Measurements from ENCODE around the gene SHISA3.
A peak's percentile ranks its signal among the peaks of the same experiment; 100 is the strongest.
"Not testable (repeated sequence)": the region's sequence is repeated elsewhere in the genome, so short reads cannot be mapped to it uniquely, and the experiment has no call there.

The SHISA3 gene

GRCh38 chr4:42396752-42397634 lies at the start of gene SHISA3:
Gene SHISA3 (plus strand): TSS chr4:42397488. CDS start chr4:42398057, 569 bp downstream.
- DNase-seq, result peak in 1 of 56 donors; percentile 36

GRCh38 chr4:42348247-42348646 lies 49.0 kb upstream of the SHISA3 start:
- DNase-seq, result no peak

- DNase-seq, result no peak
Observed at GRCh38 chr4:42348692-42349091, 48.6 kb upstream of the SHISA3 start.

DNA sequence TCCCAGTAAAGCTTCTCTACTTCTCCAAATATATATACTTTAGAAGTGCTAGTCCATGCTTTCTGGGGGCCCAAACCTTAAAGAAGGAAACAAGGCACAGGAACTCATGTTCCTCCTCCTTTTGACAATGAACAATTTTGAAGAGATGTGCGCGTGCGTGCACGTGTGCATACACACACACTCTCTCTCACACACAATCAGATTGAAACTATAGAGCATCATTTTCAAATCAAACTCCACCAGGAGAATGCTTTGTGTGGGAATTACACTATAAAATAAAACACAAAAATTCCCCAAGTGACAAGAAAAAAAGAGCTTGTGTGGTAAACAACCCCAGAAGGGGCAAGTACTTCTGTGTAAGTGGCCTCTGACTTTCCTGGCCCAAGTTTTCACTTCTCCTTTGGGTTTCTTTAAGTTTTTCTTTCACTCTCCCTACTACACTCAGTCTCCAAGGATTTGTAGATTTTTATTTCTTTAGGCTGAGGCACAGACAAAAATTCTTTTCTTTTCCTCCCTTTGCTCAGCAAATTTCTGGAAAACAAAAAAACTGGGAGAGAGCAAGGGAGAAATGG lies 46.6 kb upstream of the SHISA3 start:
- DNase-seq, result no peak

DNA sequence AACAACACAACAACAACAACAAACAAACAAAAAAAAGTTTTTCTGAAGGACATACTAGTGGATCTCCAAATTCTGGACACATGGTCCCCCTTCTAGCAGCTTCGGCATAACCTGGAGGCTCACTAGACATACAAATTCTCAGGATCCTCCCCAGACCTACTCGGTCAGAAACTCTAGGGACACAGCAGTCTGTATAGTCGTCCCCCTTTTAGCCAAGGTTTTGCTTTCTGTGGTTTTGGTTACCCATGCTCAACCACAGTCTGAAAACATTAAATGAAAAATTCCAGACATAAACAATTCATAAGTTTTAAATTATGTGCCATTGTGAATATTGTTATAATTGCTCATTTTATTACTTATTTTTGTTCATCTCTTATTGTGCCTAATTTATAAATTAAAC lies 45.2 kb upstream of the SHISA3 start:
- no peak for DNase-seq

DNA sequence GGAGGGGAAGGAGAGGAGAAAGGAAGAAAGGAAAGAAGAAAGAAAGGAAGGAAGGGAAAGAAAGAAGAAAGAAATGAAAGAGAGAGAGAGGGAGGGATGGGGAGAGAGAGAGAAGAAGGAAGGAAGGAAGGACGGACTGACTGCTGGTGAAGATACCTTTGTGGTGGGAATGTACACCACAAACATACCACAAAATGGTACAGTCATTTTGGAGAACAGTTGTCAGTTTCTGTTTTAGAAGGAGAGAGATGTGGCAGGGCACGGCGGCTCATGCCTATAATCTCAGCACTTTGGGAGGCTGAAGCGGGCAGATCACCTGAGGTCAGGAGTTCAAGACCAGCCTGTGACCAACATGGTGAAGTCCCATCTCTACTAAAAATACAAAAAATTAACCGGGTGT lies 40.0 kb upstream of the SHISA3 start:
- no peak for DNase-seq

DNA sequence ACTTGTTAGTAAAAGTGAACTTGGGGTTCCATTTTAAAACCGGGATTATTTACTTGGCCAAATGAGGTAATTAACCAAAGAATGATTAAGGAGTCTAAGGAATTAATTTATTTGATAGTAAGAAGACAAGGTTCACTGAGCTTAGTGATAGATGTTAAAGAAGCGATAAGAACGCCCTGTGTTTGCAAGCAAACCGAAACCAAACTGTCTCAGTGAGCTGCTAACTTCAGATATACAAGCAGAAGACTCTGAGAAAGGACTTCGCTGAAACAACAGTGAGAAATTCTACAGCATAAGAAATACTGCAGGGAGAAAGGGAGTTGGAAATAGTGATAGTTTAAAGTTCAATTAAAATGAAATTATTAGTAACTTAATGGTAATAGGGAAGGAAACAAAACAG lies 37.6 kb upstream of the SHISA3 start:
- DNase-seq, result no peak

- no peak for DNase-seq
Observed at GRCh38 chr4:42360256-42360669, 37.0 kb upstream of the SHISA3 start.

- no peak for DNase-seq
Observed at GRCh38 chr4:42361456-42361855, 35.8 kb upstream of the SHISA3 start.

GRCh38 chr4:42362591-42362990 lies 34.7 kb upstream of the SHISA3 start:
- DNase-seq, result no peak

- no peak for DNase-seq
Observed at GRCh38 chr4:42363614-42364013, 33.7 kb upstream of the SHISA3 start.

- no peak for DNase-seq
Observed at GRCh38 chr4:42364266-42365053, 32.8 kb upstream of the SHISA3 start.

- no peak for DNase-seq
Observed at GRCh38 chr4:42366959-42367358, 30.3 kb upstream of the SHISA3 start.

GRCh38 chr4:42369489-42369888 lies 27.8 kb upstream of the SHISA3 start:
- no peak for DNase-seq

- DNase-seq, result peak in 6 of 56 donors; percentile 1 to 35 (median 4)
Observed at GRCh38 chr4:42371305-42372252, 25.7 kb upstream of the SHISA3 start.

DNA sequence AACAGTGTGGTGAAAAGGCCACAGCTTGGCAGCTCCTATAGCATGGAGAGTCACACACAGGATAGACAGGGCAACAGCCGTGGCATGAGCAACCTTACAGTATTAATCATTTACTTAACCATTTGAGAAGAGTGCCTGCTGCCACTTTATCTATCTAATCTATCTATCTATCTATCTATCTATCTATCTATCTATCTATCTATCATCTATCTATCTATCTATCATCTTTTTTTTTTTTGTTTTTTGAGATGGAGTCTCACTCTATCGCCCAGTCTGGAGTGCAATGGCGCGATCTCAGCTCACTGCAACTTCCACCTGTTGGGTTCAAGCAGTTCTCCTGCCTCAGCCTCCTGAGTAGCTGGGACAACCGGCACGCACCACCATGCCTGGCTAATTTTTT lies 25.0 kb upstream of the SHISA3 start:
- not testable (repeated sequence) for DNase-seq

DNA sequence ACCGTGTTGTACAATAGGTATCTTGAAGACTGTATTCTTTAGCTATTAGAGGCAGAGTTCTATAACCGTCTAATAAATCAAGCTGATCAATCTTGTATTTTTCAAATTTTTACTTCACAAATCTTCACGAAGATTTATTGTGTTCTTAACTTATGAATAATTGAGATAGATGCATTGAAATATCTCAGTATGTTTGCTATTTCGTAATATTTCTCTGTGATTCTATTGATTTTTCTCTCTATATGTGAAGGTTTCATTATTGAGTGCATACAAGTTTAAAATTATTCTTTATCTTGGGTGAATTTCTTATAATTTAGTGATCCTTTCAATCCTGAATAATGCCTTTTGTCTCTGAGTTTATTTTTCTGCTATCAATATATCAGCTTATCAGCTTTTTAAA lies 19.8 kb upstream of the SHISA3 start:
- DNase-seq, result no peak

DNA sequence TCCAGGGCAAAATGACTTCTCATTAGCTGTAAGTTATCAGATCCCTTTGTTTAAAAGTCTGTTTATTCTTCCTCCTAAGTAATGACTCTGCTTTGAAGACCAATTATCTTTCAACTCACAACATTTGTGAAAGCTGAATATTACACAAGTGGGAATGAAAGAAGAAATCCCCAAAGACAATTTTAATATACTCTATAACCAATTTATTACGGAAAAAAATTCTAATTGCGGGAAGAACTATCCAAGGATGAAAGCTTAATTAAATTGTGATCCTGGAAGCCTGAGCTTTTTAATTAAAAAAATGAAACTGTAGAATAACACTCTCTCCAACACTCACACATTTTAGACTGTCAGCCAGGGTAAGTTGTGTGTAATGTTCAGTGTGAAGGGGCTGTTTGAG lies 15.6 kb upstream of the SHISA3 start:
- DNase-seq, result no peak

- DNase-seq, result no peak
Observed at GRCh38 chr4:42385516-42385915, 11.8 kb upstream of the SHISA3 start.

DNA sequence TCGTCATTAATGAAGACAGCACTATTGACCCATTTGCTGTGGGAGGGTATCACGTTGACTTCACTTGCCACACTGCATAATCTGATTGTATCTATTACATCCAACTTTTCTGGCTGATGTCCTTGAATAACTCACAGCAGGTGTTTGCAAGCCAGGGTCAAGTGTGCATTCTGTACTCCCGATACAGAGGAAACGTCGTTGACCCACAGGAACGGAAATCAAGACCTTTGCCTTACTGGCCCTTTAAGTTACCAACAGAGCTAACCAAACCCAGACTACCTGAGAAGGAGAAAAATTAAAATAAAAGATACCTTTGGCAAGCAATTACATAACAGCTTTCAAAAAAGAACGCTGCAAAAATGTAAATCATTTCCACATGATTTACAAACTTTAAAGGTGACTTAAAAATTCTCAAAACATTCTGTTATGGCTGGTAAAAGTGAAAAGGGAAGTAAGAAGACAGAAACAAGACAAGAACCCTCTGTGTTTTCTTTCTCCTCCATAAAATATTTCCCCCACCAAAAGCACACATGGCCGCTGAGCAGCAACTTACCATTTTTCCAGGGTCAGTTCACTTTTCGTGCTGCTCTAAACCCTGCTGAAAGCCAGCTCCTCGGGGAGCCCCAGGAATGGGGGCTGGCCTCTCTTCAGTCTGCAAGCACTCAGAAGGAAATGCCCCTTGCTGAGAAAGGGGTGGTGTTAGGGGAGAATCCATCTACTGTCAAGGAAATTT lies 6.5 kb upstream of the SHISA3 start:
- DNase-seq, result no peak

Data from nucleus accumbens (tissue), 56 donors.